OCI-LY1 (cell line): ENCODE measurements around the gene FDXACB1.

Experiments
- H2AFZ ChIP-seq: fragments of 200-600 bp; sonication (generic), shearing (Covaris generic); 2 replicates; pipeline ENCODE4 v1.6.0; 2014; ENCODE audit warnings: antibody characterized with exemption, mild to moderate bottlenecking, low read length
- H3F3A ChIP-seq: fragments of 200-600 bp; sonication (generic), shearing (Covaris generic); 2 replicates; pipeline ENCODE4 v1.6.0; 2014; ENCODE audit warnings: mild to moderate bottlenecking, antibody characterized with exemption, low read length, moderate library complexity; ENCODE audit not compliant: insufficient read depth
- H3K27ac ChIP-seq: fragments of 200-600 bp; sonication (generic); 2 replicates; pipeline ENCODE4 v1.5.1; 2014; ENCODE audit warnings: low read length, mixed run types, mild to moderate bottlenecking, low read depth; ENCODE audit not compliant: poor library complexity, severe bottlenecking
- H3K27me3 ChIP-seq: fragments of 200-600 bp; sonication (generic); 2 replicates; pipeline ENCODE4 v1.6.0; 2014; ENCODE audit warnings: antibody characterized with exemption, mild to moderate bottlenecking, low read length, moderate library complexity; ENCODE audit not compliant: insufficient read depth
- H3K36me3 ChIP-seq: fragments of 200-600 bp; sonication (generic); 2 replicates; pipeline ENCODE4 v1.6.1; 2014; ENCODE audit warnings: mild to moderate bottlenecking, antibody characterized with exemption, low read length, moderate library complexity, mixed read lengths; ENCODE audit not compliant: insufficient read depth
- H3K4me1 ChIP-seq: fragments of 200-600 bp; sonication (generic); 2 replicates; pipeline ENCODE4 v1.5.1; 2014; ENCODE audit warnings: mild to moderate bottlenecking, low read length, moderate library complexity; ENCODE audit not compliant: insufficient read depth, severe bottlenecking
- H3K4me2 ChIP-seq: fragments of 200-600 bp; sonication (generic), shearing (Covaris generic); 2 replicates; pipeline ENCODE4 v1.6.1; 2014; ENCODE audit warnings: low read length
- H3K4me3 ChIP-seq: fragments of 200-600 bp; sonication (generic); 2 replicates; pipeline ENCODE4 v1.5.1; 2014; ENCODE audit warnings: low read length, low read depth, mild to moderate bottlenecking, mixed read lengths; ENCODE audit not compliant: poor library complexity, severe bottlenecking
- H3K79me2 ChIP-seq: fragments of 200-600 bp; shearing (Covaris generic); 2 replicates; pipeline ENCODE4 v1.6.1; 2016; ENCODE audit warnings: mixed run types, low read length, mixed read lengths; ENCODE audit not compliant: insufficient read depth
- H3K9ac ChIP-seq: fragments of 200-600 bp; sonication (generic), shearing (Covaris generic); 2 replicates; pipeline ENCODE4 v1.6.1; 2014; ENCODE audit warnings: mild to moderate bottlenecking, low read length, mixed read lengths
- H3K9me2 ChIP-seq: fragments of 200-600 bp; sonication (generic), shearing (Covaris generic); 2 replicates; pipeline ENCODE4 v1.6.1; 2014; ENCODE audit warnings: low read depth, mild to moderate bottlenecking, low read length, mixed read lengths
- H3K9me3 ChIP-seq: fragments of 200-600 bp; shearing (Covaris generic); 2 replicates; pipeline ENCODE4 v1.6.1; 2014; ENCODE audit warnings: low read length, mixed read lengths
- H4K20me1 ChIP-seq: fragments of 200-600 bp; sonication (generic), shearing (Covaris generic); 2 replicates; pipeline ENCODE4 v1.6.0; 2016; ENCODE audit warnings: mild to moderate bottlenecking, low read length; ENCODE audit not compliant: insufficient read depth
- CTCF ChIP-seq: fragments of 200-600 bp; sonication (generic), shearing (Covaris generic); IDR thresholded peaks from 2 replicates; pipeline ENCODE4 v1.5.1; 2017; ENCODE audit warnings: mild to moderate bottlenecking, antibody characterized with exemption, low read length, moderate library complexity, mixed read lengths
- EZH2 ChIP-seq: fragments of 200-600 bp; sonication (generic), shearing (Covaris generic); IDR thresholded peaks from 2 replicates; pipeline ENCODE4 v1.8.0; 2017; ENCODE audit warnings: borderline replicate concordance, mixed run types, mild to moderate bottlenecking, antibody characterized with exemption, low read length, moderate library complexity, mixed read lengths

The FDXACB1 gene

DNA sequence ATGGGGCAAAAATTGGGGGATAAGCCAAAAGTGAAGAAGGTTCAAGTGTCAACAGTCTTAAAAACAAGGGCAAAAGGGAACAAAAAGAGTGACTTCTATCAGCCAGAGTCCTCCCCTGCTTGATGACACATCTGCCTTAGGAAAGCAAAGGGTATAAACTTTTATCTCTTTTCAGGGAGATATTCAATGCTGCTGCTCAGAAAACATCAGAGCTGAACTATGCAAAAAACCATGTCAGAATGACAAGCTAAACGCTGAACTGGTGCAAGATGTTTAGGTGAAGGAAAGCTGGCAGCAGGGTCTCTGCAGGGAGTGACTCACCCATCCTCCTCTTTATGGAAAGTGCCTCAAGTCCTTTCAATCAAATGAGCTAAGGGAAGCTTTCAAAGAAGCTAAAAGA is 32.3 kb downstream of the FDXACB1 start:
- Histone ChIP-seq H3K27me3 (no peaks in the 10 kb centered on the region), H3K79me2 (no peaks in the 10 kb centered on the region), H3K9me2 (no peaks in the 10 kb centered on the region), H3K9ac (no peak overlapping the region), H3F3A (no peaks in the 10 kb centered on the region), H3K4me2 (no peak overlapping the region), H4K20me1 (no peaks in the 10 kb centered on the region), H3K27ac (no peak overlapping the region), H3K4me1 (no peaks in the 10 kb centered on the region), H3K36me3 (peaks cover 46% of the 10 kb centered on the region; the same call in 1 of the 2 replicates), H3K4me3 (no peak overlapping the region), H3K9me3 (no peaks in the 10 kb centered on the region), H2AFZ (no peak overlapping the region)
- no peak for TF ChIP-seq CTCF
- no peak for TF ChIP-seq EZH2

- Histone ChIP-seq H3K4me2 (no peak overlapping the region), H3K9me3 (no peaks in the 10 kb centered on the region), H3K9ac (no peak overlapping the region), H3K27ac (no peak overlapping the region), H3K9me2 (no peaks in the 10 kb centered on the region), H3K79me2 (no peaks in the 10 kb centered on the region), H3K36me3 (peaks cover 46% of the 10 kb centered on the region; the same call in 1 of the 2 replicates), H3K4me1 (no peaks in the 10 kb centered on the region), H3K4me3 (no peak overlapping the region), H3F3A (no peaks in the 10 kb centered on the region), H3K27me3 (no peaks in the 10 kb centered on the region), H4K20me1 (no peaks in the 10 kb centered on the region), H2AFZ (no peak overlapping the region)
- TF ChIP-seq CTCF (no peak), EZH2 (no peak)
Observed at GRCh38 chr11:111846063-111846462, 32.9 kb downstream of the FDXACB1 start.

DNA sequence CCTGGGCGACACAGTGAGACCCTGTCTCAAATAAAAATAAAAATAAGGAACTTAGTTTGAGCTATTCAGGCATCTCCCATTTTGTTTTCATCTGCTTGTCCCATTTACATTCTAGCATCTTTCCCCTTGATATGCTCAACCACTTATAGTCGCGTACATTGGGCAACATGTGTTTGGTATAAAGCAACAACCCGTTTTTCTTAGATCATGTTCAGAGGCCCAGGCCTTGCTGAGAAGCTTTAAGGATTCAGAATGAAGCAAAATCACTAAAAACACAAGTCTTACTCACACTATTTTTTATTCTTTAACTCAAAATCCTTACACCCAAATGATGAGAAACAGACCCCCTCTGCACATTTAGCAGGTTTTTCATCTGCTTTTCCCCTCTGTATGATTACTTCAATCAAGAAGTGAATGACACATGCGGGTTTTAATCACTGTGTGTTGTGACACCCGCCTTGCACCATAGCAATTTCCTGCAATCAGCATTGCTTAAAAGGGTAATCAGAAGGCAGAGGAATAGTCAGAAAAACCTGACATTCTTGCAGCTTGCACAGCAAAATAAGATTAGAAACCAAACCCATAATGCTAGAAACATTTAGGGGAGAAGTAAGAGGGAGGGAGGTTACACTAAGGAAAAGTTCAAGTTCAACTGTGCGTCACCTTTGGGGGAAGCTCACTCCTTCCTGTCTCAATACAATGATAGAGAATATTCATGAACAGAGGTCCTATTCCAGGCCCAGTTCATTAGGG is 33.5 kb downstream of the FDXACB1 start:
- H3K4me3 ChIP-seq, result no peak overlapping the region
- no peak overlapping the region for H2AFZ ChIP-seq
- H3K9ac ChIP-seq, result no peak overlapping the region
- no peak overlapping the region for H3K4me2 ChIP-seq
- no peaks in the 10 kb centered on the region for H3K9me3 ChIP-seq
- H3K27ac ChIP-seq, result no peak overlapping the region
- H3F3A ChIP-seq, result no peaks in the 10 kb centered on the region
- no peaks in the 10 kb centered on the region for H3K9me2 ChIP-seq
- no peaks in the 10 kb centered on the region for H3K79me2 ChIP-seq
- H3K4me1 ChIP-seq, result no peaks in the 10 kb centered on the region
- no peaks in the 10 kb centered on the region for H4K20me1 ChIP-seq
- TF ChIP-seq CTCF (no peak), EZH2 (no peak)
- no peaks in the 10 kb centered on the region for H3K27me3 ChIP-seq
- H3K36me3 ChIP-seq, result peaks cover 42% of the 10 kb centered on the region; the same call in 1 of the 2 replicates
